NOMO-1 treated with DMSO at 0.1 percent for 48 hours (cell line): Measurements from ENCODE around the gene P2RY14.

Experiments
- DNase-seq: peaks from one replicate; lab custom pipeline; 2025; ENCODE audit not compliant: unreplicated experiment; lab: John Stamatoyannopoulos, UW

Gene P2RY14

DNA sequence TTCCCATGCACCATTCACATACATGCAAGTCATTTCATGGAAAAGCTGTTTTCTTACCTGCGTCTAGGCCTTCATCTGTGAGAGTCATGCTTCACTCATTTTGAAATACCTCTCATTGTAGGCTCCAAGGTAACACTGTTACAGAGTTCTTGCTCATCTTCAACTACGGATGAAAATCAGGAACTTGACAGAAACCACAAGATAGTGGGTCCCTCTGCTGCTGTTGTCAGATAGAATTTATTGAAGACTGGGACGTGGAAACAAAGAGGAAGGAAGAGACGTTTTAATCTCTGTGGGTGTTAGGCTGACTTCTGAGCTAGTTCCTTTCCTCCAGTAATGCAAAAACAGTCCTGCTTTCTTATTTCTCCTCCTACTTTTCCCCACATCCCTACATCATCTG, at the start of gene P2RY14:
P2RY14 (minus strand) TSS at position 313 of the 400 bp plus-strand sequence. CDS start 64,226 bp downstream, outside the sequence.
- peak; percentile 100 for DNase-seq

GRCh38 chr3:151327571-151328198, 49.3 kb upstream of the P2RY14 start:
- DNase-seq: peak; percentile 50

GRCh38 chr3:151322511-151322910, 44.2 kb upstream of the P2RY14 start:
- peak; percentile 17 for DNase-seq

GRCh38 chr3:151321526-151321925, 43.2 kb upstream of the P2RY14 start:
- peak; percentile 69 for DNase-seq

GRCh38 chr3:151320131-151320530, 41.8 kb upstream of the P2RY14 start:
- DNase-seq: no peak

DNA sequence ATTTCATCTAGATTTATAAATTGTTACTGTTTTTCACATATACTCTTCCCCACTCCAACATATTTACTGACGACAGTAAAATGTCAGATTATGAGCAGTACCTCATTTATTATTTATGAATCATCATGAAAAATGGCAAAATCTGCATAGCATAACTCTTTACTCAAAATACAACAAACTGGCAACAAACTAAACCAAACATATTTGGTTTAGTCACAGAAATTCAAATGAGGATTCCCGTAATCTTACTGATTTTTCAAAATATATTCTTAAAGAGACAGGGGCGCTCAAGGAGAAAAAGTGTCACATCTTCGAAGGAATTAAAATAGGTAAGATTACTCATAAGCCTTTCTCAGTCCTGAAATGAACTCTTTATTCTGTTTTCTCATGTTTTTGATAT, 41.3 kb upstream of the P2RY14 start:
- DNase-seq: no peak

- peak; percentile 89 for DNase-seq
Measured at GRCh38 chr3:151318991-151319390, 40.6 kb upstream of the P2RY14 start.

DNA sequence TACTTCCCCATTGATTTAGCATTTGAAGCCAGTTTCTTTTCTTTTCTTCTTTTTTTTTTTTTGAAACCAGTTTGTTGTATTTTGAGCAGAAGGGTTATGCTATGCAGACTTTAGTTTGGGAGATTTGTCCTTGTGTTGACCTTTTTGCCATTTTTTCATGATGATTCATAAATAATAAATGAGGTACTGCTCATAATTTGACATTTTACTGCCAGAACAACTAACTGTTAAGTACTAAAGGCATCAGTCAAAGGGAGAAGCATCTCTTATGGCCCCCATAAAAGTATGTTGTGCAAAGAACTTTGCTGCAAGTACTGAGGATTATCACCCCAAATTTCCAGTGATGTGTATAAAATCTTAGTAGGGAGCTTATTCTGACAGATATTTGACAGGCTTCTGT, 40.0 kb upstream of the P2RY14 start:
- DNase-seq: peak; percentile 54

DNA sequence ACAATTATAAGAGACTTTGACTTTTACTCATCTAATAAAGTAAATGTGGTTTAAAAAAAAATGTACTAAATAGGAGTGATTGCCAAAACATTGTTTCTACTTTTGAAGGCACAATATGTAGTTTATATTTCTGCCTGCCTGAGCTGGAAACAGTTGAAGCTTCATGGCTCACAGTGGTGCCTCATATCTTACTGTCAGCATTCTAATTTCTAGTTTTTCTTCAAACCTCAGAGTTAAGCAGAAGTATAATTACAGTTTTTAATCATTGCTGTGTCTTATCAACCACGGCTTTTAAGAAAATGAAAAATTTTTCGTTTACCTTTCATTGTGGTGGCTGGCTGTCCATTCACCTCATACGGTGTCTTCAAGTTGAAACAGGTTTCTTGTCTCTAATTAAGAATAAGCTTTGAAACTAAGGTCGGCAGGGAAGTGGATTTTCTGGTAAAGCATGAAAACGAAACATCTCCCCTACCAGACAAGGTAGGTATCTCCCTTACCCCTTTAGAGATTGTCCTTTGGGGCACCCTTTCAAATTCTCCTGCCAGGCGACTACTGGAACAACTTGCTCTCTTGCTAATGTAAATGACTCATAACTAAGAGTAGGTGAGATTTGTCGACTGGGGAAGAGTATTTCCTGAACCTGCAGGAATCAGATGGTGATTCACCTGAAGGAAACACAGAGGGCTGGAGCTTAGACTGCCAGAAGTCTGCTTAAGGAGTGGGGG, 38.1 kb upstream of the P2RY14 start, which contains the start of gene GPR87:
GPR87 (minus strand) TSS at position 554 of the 725 bp plus-strand sequence. CDS start 16,720 bp downstream, outside the sequence.
- DNase-seq: no peak

GRCh38 chr3:151315846-151316245, 37.5 kb upstream of the P2RY14 start:
- no peak for DNase-seq

- no peak for DNase-seq
Measured at GRCh38 chr3:151315136-151315535, 36.8 kb upstream of the P2RY14 start.

GRCh38 chr3:151314593-151314992, 36.3 kb upstream of the P2RY14 start:
- DNase-seq: no peak

- DNase-seq: no peak
Measured at GRCh38 chr3:151314137-151314536, 35.8 kb upstream of the P2RY14 start.

- no peak for DNase-seq
Measured at GRCh38 chr3:151312972-151313371, 34.6 kb upstream of the P2RY14 start.

DNA sequence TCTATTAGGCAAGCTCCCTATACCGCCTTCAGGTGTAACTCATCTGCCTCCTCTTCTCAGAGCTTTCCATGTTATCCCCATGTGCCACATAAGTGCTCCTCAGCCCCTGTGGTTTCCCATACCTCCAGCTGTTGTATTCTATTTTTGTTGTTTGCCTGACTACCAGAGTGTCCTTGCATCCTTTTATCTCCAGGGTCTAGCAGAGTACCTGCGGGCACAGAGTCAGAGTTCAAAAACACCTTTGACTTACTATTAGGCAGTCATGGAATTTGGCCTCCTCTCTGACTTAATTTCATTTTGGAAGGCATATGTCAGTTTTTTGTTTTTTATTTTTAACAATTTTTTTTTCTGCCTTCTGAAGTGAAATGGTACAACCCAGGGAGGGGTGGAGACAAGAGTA, 31.2 kb upstream of the P2RY14 start:
- no peak for DNase-seq

DNA sequence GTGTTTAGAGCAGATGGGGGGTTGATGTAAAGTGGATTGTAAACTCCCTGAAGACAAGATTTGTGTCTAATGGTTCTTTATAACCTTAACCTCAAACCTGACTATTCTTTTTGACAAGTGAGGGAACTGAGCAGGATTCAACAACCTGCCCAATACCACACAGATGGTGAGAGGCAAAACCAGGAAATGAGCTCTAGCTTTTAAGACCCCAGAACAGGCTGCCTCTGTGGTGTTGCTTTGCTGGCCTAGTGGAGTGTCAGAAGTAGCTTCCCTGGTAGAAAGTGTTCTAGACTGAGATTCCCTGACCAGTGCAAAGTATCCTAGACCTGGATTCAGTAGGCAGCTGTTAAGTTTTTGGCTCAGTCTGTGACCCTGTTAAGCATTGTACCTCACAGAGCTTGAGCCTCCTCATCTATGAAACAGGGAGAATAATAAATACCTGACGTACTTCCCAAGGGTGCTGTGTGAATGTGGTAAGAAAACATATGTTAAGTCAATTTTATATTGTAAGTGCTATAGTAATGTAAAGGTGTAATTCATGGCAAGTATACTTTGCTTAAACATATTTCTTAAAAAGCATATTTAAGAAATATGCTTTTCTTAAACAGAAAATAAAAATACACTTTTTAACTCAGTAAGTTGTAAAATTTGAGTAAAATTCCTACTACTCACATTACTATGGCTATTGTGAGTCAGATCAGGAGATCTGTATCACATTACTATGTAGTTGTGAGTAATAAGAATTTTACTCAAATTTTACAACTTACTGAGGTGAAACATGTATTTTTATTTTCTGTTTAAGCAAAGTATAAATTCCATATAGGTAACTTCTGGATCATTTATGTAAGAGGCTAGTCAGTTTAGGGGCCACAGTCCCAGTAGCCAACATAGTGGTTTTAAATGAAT, 29.5 kb upstream of the P2RY14 start:
- DNase-seq: no peak

- no peak for DNase-seq
Measured at GRCh38 chr3:151307131-151307530, 28.8 kb upstream of the P2RY14 start.

GRCh38 chr3:151306168-151306810, 27.9 kb upstream of the P2RY14 start:
- no peak for DNase-seq

- no peak for DNase-seq
Measured at GRCh38 chr3:151305775-151306151, 27.4 kb upstream of the P2RY14 start.

GRCh38 chr3:151305060-151305774, 26.9 kb upstream of the P2RY14 start:
- no peak for DNase-seq
